HepG2 (cell line): ENCODE results near the gene DYNLT5. TPM values are rescaled to one million over a fixed set of nuclear protein-coding genes. Genes with fewer than 3 reads are reported as not detected.

Source experiments
- ATAC-seq: fragments of 200-7000 bp; cut with Tn5 transposase; 3 replicates; pipeline ENCODE4 v1.9.1; 2020; ENCODE audit warnings: mild to moderate bottlenecking, moderate library complexity
- BruUV-seq: library from RNA; stranded (reverse); fragments of 400-500 nt; replicated peaks from 2 replicates; lab custom pipeline; 2021; lab: Mats Ljungman, UMichigan
- CTCF ChIA-PET: fragments of 300-600 bp; formaldehyde crosslinking; extraction: SDS; loops from one replicate; lab custom pipeline; 2021; ENCODE audit warnings: low total read pairs, inconsistent platforms, low intra/inter-chr PET ratio; lab: Yijun Ruan, JAX
- POLR2A ChIA-PET: fragments of 350-600 bp; sonication (Branson Sonifier 250); formaldehyde crosslinking; loops from one replicate; lab custom pipeline; 2020; ENCODE audit warnings: antibody characterized with exemption, inconsistent platforms; lab: Yijun Ruan, JAX
- DNase-seq: peaks from one replicate; pipeline ENCODE4 v3.0.0-alpha.2; 2015; ENCODE audit warnings: low spot score
- FAIRE-seq: peaks from 3 replicates; lab custom pipeline; 2011; peaks lifted over from hg19 to GRCh38; lab: Jason Lieb, UNC
- H2AFZ ChIP-seq: one replicate; pipeline ENCODE4 v1.6.1; 2011; ENCODE audit warnings: low read length, inconsistent platforms
- H3K27ac ChIP-seq: fragments of 300-600 bp; 3 replicates; pipeline ENCODE4 v1.8.0; 2011; ENCODE audit warnings: mixed run types, mild to moderate bottlenecking, mixed read lengths, low read length, inconsistent platforms; ENCODE audit not compliant: insufficient read depth; ENCODE audit errors: extremely low read length
- H3K27me3 ChIP-seq, 2 experiments: fragments of 200-600 bp in 1 of 2; 2 replicates in 1 of 2; 3 replicates in 1 of 2; pipeline versions ENCODE4 v1.6.0 to v1.8.0; 2011; ENCODE audit warnings: low read length in 2 of 2, mild to moderate bottlenecking in 2 of 2, moderate library complexity in 2 of 2, inconsistent platforms in 1 of 2; ENCODE audit not compliant: insufficient read depth in 2 of 2, control insufficient read depth in 1 of 2
- H3K36me3 ChIP-seq, 2 experiments: fragments of 200-600 bp in 1 of 2; replicated peaks in 1 of 2; 2 replicates in 1 of 2; 3 replicates in 1 of 2; pipeline versions ENCODE4 v1.5.1 to v1.8.0; 2011; ENCODE audit warnings: low read length in 2 of 2, inconsistent platforms in 1 of 2; ENCODE audit not compliant: insufficient read depth in 2 of 2, control insufficient read depth in 1 of 2
- H3K4me1 ChIP-seq: 2 replicates; pipeline ENCODE4 v1.5.1; 2012; ENCODE audit warnings: low read length, inconsistent platforms; ENCODE audit not compliant: insufficient read depth
- H3K4me2 ChIP-seq: 2 replicates; pipeline ENCODE4 v1.6.0; 2011; ENCODE audit warnings: low read depth, low read length, inconsistent platforms
- H3K4me3 ChIP-seq, 3 experiments: fragments of 200-600 bp in 1 of 3; sonication (generic), shearing (Covaris generic) in 1 of 3; replicated peaks in 1 of 3; 2 replicates each; pipeline ENCODE4 v1.5.1; 2011 to 2016; ENCODE audit warnings: low read length in 3 of 3, inconsistent platforms in 2 of 3, low read depth in 2 of 3, mild to moderate bottlenecking in 2 of 3, control low read depth in 1 of 3, mixed read lengths in 1 of 3; ENCODE audit not compliant: insufficient read depth in 1 of 3
- H3K79me2 ChIP-seq: one replicate; pipeline ENCODE4 v1.6.1; 2011; ENCODE audit warnings: low read length, inconsistent platforms; ENCODE audit not compliant: insufficient read depth
- H3K9ac ChIP-seq: 2 replicates; pipeline ENCODE4 v1.6.0; 2011; ENCODE audit warnings: mild to moderate bottlenecking, low read depth, low read length, inconsistent platforms; ENCODE audit not compliant: insufficient read depth
- H3K9me3 ChIP-seq: 2 replicates; pipeline ENCODE4 v1.5.1; 2012; ENCODE audit warnings: mild to moderate bottlenecking, low read length
- H4K20me1 ChIP-seq: 2 replicates; pipeline ENCODE4 v1.6.0; 2011; ENCODE audit warnings: inconsistent platforms, mild to moderate bottlenecking, low read length, moderate library complexity; ENCODE audit not compliant: insufficient read depth
- CAMTA2 ChIP-seq: sonication (generic); formaldehyde crosslinking; IDR thresholded peaks from 2 replicates; pipeline ENCODE4 v1.4.0; 2020; ENCODE audit warnings: mild to moderate bottlenecking, missing genetic modification reagents, borderline replicate concordance
- CHD2 ChIP-seq: IDR thresholded peaks from 2 replicates; pipeline ENCODE4 v1.6.1; 2011; ENCODE audit warnings: low read depth, low read length, improper control_type of control experiment
- HDAC2 ChIP-seq: sonication (generic); formaldehyde crosslinking; IDR thresholded peaks from 2 replicates; pipeline ENCODE4 v1.4.0; 2020; ENCODE audit warnings: missing genetic modification reagents
- NBN ChIP-seq: fragments of 450-650 bp; conservative IDR thresholded peaks from 2 replicates; pipeline ENCODE4 v1.6.1; 2017
- RXRB ChIP-seq: IDR thresholded peaks from 2 replicates; pipeline ENCODE4 v1.6.1; 2016; ENCODE audit warnings: borderline replicate concordance, missing genetic modification reagents, missing compliant biosample characterization
- SALL2 ChIP-seq: sonication (generic); formaldehyde crosslinking; IDR thresholded peaks from 2 replicates; pipeline ENCODE4 v1.8.1; 2023; ENCODE audit warnings: mild to moderate bottlenecking, missing genetic modification reagents, inconsistent platforms
- SMAD1 ChIP-seq: sonication (generic); formaldehyde crosslinking; IDR thresholded peaks from 2 replicates; pipeline ENCODE4 v1.4.0; 2020; ENCODE audit warnings: missing genetic modification reagents, low read depth, mild to moderate bottlenecking, borderline replicate concordance
- ZIK1 ChIP-seq: sonication (generic); formaldehyde crosslinking; IDR thresholded peaks from 2 replicates; pipeline ENCODE4 v1.5.0; 2020; ENCODE audit warnings: mild to moderate bottlenecking, low read depth, missing genetic modification reagents, borderline replicate concordance
- ZNF101 ChIP-seq: sonication (generic); formaldehyde crosslinking; IDR thresholded peaks from 2 replicates; pipeline ENCODE4 v1.4.0; 2020; ENCODE audit warnings: mild to moderate bottlenecking, low read depth, missing genetic modification reagents, borderline replicate concordance
- ZNF768 ChIP-seq: sonication (generic); formaldehyde crosslinking; IDR thresholded peaks from 2 replicates; pipeline ENCODE4 v1.4.0; 2020; ENCODE audit warnings: missing genetic modification reagents
- ZXDC ChIP-seq: sonication (generic); formaldehyde crosslinking; IDR thresholded peaks from 2 replicates; pipeline ENCODE4 v1.5.0; 2020; ENCODE audit warnings: mild to moderate bottlenecking, missing genetic modification reagents
- WGBS: methylation state at CpG from one replicate; pipeline ENCODE4 v1.1.6; 2017; ENCODE audit warnings: low lambda C conversion rate; 5-methylcytosine and 5-hydroxymethylcytosine counted together
- in situ Hi-C: cut with HindIII; loops from 2 replicates; pipeline ENCODE4 v1.10.0; 2017; ENCODE audit warnings: low pct_unique_long_range_greater_than_20kb; ENCODE audit not compliant: extremely low pct_ligation_motif_present
- intact Hi-C: fragments of 100-400 bp; cut with micrococcal nuclease; formaldehyde crosslinking; loops from one replicate; pipeline ENCODE4 v1.10.0; 2022; ENCODE audit not compliant: unreplicated experiment
- polyA plus RNA-seq, 8 experiments: library from polyadenylated mRNA; depleted of rRNA in 3 of 8; stranded (reverse) in 7 of 8; unstranded in 1 of 8; fragments of >200 nt; fragmentation: Illumina TruSeq in 4 of 8; extraction: Trizol in 4 of 8; gene quantifications; 2 replicates each; pipeline versions ENCODE4 v1.2.1 to v1.2.3, GENCODE V29; 2011 to 2016; ENCODE audit warnings: low read depth in 4 of 8, missing spikeins in 1 of 8, mixed read lengths in 1 of 8; ENCODE audit not compliant: insufficient read depth in 1 of 8
- total RNA-seq, 5 experiments: library from RNA; depleted of rRNA; stranded (reverse); fragments of >200 nt; fragmentation: Illumina TruSeq; extraction: Trizol; gene quantifications; 2 replicates each; pipeline ENCODE4 v1.2.3, GENCODE V29; 2016; ENCODE audit warnings: low read depth in 1 of 5

DYNLT5 gene
- total and polyA plus RNA-seq, 2 of the 13 experiments (the other 11 are each of a cell fraction or from before 2014, with no cell fraction given), result not detected

GRCh38 chr1:66729523-66729922, 22.7 kb upstream of the DYNLT5 start (continued):
- TF ChIP-seq SMAD1 (CRISPR knock-in tag), result no peak
- TF ChIP-seq ZIK1 (CRISPR knock-in tag), result no peak
- TF ChIP-seq CAMTA2, result no peak
- no peak for TF ChIP-seq HDAC2 (CRISPR knock-in tag)

GRCh38 chr1:66730462-66730861, 21.8 kb upstream of the DYNLT5 start:
- TF ChIP-seq CHD2 (no peak), ZNF768 (no peak), NBN (no peak), ZXDC (CRISPR knock-in tag) (no peak), RXRB (CRISPR knock-in tag) (no peak), ZNF101 (CRISPR knock-in tag) (no peak), SALL2 (CRISPR knock-in tag) (no peak)
- H3K36me3 ChIP-seq, result no peaks in the 10 kb centered on the region
- no peak overlapping the region for H3K4me2 ChIP-seq
- no peak overlapping the region for H2AFZ ChIP-seq
- intact Hi-C loops (no loop called here), in situ Hi-C loops (loop anchor here (25.0 kb wide), 1 partner anchor 768 kb away; no protein-coding TSS in a partner anchor)
- H3K79me2 ChIP-seq, result no peaks in the 10 kb centered on the region
- POLR2A ChIA-PET, result no interaction called here
- no peak overlapping the region for H3K9ac ChIP-seq
- H4K20me1 ChIP-seq, result no peaks in the 10 kb centered on the region; the same call in 1 of the 2 replicates
- WGBS, result 16% methylated on average over 2 of the region's 2 CpGs
- no TSS peak for BruUV-seq
- DNase-seq (no peak), FAIRE-seq (no peak), ATAC-seq (no peak)
- H3K4me3 ChIP-seq, result no peak overlapping the region
- H3K4me1 ChIP-seq, result no peaks in the 10 kb centered on the region
- H3K27me3 ChIP-seq, result no peaks in the 10 kb centered on the region
- H3K9me3 ChIP-seq, result no peaks in the 10 kb centered on the region
- H3K27ac ChIP-seq, result no peak overlapping the region
- CTCF ChIA-PET, result no interaction called here
